C4-2B (cell line): Measurements from ENCODE around the gene KANK3.
"Not testable (repeated sequence)": the region's sequence is repeated elsewhere in the genome, so short reads cannot be mapped to it uniquely, and the experiment has no call there.

Experiments used
- H3K27ac ChIP-seq: fragments of 450-650 bp; 2 replicates; pipeline ENCODE4 v1.5.1; 2017
- ZFX ChIP-seq: fragments of 450-650 bp; IDR thresholded peaks from 2 replicates; pipeline ENCODE4 v1.6.1; 2017
- TF ChIP-seq, protein P1 (sequence below): fragments of 450-650 bp; conservative IDR thresholded peaks from 2 replicates; pipeline ENCODE4 v1.5.1; 2017; ENCODE audit warnings: mild to moderate bottlenecking

The KANK3 gene

GRCh38 chr19:8361921-8362793, 19.1 kb upstream of the KANK3 start:
- TF ChIP-seq, protein P1, sequence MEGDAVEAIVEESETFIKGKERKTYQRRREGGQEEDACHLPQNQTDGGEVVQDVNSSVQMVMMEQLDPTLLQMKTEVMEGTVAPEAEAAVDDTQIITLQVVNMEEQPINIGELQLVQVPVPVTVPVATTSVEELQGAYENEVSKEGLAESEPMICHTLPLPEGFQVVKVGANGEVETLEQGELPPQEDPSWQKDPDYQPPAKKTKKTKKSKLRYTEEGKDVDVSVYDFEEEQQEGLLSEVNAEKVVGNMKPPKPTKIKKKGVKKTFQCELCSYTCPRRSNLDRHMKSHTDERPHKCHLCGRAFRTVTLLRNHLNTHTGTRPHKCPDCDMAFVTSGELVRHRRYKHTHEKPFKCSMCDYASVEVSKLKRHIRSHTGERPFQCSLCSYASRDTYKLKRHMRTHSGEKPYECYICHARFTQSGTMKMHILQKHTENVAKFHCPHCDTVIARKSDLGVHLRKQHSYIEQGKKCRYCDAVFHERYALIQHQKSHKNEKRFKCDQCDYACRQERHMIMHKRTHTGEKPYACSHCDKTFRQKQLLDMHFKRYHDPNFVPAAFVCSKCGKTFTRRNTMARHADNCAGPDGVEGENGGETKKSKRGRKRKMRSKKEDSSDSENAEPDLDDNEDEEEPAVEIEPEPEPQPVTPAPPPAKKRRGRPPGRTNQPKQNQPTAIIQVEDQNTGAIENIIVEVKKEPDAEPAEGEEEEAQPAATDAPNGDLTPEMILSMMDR: no peak
- no peak for TF ChIP-seq ZFX
- H3K27ac ChIP-seq: peak overlapping the region; percentile 69

DNA sequence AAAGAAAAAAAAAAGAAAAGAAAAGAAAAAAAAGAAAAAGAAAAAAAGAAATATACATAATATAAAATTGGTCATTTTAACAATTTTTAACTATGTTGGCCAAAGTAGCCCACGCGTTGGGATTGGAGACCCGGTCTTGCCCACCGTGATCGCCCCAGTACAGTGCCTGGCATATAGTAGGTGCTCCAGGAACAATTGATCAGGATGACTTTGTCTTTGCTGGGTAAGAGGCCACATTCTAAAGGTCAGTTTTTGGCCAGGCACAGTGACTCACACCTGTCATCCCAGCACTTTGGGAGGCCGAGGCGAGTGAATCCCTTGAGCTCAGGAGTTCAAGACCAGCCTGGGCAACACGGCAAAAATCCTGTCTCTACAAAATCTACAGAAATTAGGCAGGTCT, 17.1 kb upstream of the KANK3 start:
- no peak for TF ChIP-seq ZFX
- TF ChIP-seq, protein P1: no peak
- no peak overlapping the region for H3K27ac ChIP-seq

GRCh38 chr19:8358948-8359347, 15.9 kb upstream of the KANK3 start:
- no peak for TF ChIP-seq ZFX
- TF ChIP-seq, protein P1: no peak
- no peak overlapping the region for H3K27ac ChIP-seq

- no peak overlapping the region for H3K27ac ChIP-seq
- TF ChIP-seq, protein P1: no peak
- TF ChIP-seq ZFX: no peak
Measured at GRCh38 chr19:8357007-8357521, 14.0 kb upstream of the KANK3 start.

- H3K27ac ChIP-seq: no peak overlapping the region
- TF ChIP-seq, protein P1: no peak
- no peak for TF ChIP-seq ZFX
Measured at GRCh38 chr19:8355631-8356402, 12.8 kb upstream of the KANK3 start.

- H3K27ac ChIP-seq: not testable (repeated sequence)
Measured at GRCh38 chr19:8352845-8353244, 9.8 kb upstream of the KANK3 start.

- H3K27ac ChIP-seq: no peak overlapping the region
- no peak for TF ChIP-seq ZFX
- TF ChIP-seq, protein P1: no peak
Measured at GRCh38 chr19:8352134-8352827, 9.2 kb upstream of the KANK3 start.

- H3K27ac ChIP-seq: not testable (repeated sequence)
Measured at GRCh38 chr19:8349629-8350372, 6.7 kb upstream of the KANK3 start.
